Body of pancreas (tissue), 4 donors: Measurements from ENCODE around the gene ATE1.

Source experiments
- POLR2A ChIP-seq, 3 donors: fragments of 450-650 bp; IDR thresholded peaks; one replicate each; pipeline ENCODE4 v1.6.1; 2016; ENCODE audit warnings: antibody characterized with exemption in 3 of 3, mild to moderate bottlenecking in 2 of 3
- TF ChIP-seq, protein P1 (sequence below), 7 experiments: fragments of 450-650 bp in 4 of 7; fragments of 200-600 bp in 3 of 7; sonication (generic) in 3 of 7; IDR thresholded peaks; one replicate each; pipeline ENCODE4 v1.5.1; 2016 to 2019; ENCODE audit warnings: antibody characterized with exemption in 7 of 7

DNA sequence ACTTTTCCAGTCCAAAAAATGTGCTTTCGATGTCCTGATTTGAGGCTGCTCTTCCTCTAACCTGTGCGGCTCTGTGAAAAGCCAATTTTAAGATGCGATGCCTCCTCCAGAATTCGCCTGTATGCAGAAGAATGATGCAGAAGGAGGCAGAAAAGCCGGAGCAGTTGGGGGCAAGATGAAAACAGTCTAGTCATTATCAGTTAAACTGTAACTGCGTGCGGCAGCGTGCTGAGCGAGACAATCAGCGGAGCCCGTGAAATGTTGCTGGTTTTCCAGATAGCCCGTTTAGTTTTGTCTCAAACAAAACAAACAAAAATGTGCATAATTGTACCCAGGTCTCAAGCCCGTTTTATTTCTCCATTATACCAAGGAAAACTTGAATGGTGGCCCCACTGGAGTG lies 192.6 kb downstream of the ATE1 start:
- TF ChIP-seq, protein P1, sequence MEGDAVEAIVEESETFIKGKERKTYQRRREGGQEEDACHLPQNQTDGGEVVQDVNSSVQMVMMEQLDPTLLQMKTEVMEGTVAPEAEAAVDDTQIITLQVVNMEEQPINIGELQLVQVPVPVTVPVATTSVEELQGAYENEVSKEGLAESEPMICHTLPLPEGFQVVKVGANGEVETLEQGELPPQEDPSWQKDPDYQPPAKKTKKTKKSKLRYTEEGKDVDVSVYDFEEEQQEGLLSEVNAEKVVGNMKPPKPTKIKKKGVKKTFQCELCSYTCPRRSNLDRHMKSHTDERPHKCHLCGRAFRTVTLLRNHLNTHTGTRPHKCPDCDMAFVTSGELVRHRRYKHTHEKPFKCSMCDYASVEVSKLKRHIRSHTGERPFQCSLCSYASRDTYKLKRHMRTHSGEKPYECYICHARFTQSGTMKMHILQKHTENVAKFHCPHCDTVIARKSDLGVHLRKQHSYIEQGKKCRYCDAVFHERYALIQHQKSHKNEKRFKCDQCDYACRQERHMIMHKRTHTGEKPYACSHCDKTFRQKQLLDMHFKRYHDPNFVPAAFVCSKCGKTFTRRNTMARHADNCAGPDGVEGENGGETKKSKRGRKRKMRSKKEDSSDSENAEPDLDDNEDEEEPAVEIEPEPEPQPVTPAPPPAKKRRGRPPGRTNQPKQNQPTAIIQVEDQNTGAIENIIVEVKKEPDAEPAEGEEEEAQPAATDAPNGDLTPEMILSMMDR (IDR thresholded peaks at IDR 0.05), result no peak
- no peak for TF ChIP-seq POLR2A (IDR thresholded peaks at IDR 0.05)
